ENCODE measurements around the gene FAM222B.
"Not testable (repeated sequence)": the region's sequence is repeated elsewhere in the genome, so short reads cannot be mapped to it uniquely, and the experiment has no call there.

FAM222B gene, protein sequence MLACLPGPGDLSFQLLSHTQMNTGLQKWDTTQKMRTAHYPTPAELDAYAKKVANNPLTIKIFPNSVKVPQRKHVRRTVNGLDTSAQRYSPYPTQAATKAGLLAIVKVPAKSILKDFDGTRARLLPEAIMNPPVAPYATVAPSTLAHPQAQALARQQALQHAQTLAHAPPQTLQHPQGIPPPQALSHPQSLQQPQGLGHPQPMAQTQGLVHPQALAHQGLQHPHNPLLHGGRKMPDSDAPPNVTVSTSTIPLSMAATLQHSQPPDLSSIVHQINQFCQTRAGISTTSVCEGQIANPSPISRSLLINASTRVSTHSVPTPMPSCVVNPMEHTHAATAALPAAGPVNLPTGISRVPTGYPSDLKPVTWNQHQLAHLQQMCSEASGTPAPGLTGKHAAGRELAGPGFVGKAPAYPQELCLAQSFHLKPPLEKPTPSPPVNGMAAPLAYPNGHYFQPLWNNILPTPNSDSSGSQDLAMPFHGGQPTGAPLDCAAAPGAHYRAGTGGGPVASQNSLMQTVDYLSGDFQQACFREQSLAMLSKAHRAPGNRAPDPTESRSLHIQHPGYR

GRCh38 chr17:28842282-28843012 lies at the start of gene FAM222B:
Gene FAM222B (minus strand): TSS chr17:28842790. CDS start chr17:28766667, 76,123 bp downstream.
- DNase-seq, result peak; percentile 95

GRCh38 chr17:28892024-28892423 lies 49.4 kb upstream of the FAM222B start:
- DNase-seq, result no peak

DNA sequence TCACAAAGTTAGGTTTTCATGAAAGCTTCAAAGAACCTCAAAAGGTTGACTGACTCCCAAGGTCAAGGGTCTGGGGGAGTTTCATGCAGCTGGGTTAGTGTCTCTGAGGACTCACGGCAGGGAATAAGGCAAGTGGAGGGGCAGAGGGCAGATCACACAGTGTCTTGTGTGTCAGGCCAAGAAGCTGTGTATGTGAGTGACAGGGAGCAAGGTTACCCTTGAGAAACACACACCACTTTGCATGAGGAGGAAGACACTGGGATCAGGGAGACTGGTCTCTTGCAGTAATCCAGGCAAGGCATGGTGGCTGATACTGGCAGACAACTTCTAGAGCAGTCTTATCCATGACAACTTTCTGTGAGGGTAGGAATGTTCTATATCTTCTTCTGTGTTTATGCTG lies 48.6 kb upstream of the FAM222B start:
- DNase-seq, result no peak

DNA sequence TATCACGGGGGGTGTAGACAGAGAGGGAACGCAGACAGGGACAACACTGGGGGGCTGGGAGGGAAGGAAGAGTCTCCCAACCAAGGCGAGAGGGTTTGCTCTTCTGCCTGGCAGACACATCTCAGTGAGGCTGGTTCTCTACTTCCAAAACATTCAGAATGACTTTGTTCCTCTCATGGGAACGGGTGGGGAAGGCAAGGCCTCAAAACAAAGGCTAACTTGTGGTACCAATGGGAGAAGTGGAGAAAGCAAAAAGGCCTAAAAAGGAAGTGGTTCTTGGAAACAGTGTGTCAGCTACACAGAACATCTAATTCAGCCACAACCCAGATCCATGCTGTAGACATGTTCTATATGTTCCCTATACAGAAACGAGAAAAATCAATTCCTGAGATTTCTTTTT lies 47.4 kb upstream of the FAM222B start:
- DNase-seq, result peak; percentile 44

- no peak for DNase-seq
Measured at GRCh38 chr17:28888832-28889231, 46.2 kb upstream of the FAM222B start.

- no peak for DNase-seq
Measured at GRCh38 chr17:28887871-28888471, 45.4 kb upstream of the FAM222B start.

GRCh38 chr17:28885951-28886350 lies 43.4 kb upstream of the FAM222B start:
- no peak for DNase-seq

DNA sequence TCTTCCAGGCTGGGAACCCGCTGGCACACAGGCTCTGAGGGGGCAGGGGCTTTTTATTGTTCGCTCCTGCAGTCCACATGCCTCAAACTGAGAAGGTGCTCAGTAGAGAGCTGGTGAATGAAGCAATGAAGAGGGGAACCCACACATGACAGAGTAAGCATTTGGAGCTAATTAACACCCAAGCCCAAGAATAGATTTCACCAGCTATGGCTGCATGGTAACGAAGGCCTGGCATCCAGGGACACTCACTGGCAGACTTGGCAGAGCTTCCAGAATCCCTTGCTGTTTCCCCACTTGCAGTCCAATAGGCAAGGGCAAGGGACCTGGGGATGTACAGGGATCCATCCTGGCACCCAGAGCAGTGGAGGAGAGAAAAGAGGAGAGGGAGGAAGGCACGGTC lies 42.8 kb upstream of the FAM222B start:
- no peak for DNase-seq

DNA sequence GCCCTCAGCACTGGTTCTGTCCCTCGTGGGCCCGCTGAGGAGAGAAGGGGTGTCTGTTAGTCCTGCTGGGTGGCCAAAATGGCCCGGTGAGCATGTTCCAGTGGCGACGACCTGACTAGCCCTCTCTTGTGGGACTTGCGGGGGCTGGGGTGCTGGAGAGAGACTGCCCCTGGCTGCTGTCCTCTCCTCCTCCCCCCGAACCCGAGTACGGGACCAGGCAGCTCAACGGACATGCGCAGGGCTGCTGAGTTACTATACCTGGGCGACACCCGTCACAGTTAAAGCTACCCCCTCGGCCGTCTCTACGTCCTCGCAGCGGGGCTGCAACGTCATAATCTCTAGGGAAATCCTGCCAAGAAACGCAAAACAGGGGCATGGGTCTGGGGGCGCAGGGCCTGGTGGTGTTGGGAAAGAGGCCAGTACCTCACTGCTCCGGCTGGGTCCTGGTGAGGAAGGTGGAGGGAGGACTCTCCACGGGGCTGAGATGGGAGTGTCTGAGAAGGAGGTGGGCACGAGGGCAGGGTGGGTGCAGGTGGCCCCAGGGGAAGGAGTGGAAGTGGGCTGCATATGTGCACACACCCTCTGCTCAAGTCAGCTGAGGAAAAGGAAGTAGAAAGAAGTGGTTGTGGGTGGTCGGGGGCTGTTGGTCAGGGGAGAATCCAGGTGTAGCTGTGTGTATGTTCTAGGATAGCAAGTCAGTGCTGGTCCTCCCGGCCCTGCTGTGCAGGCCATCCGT lies 41.5 kb upstream of the FAM222B start:
- no peak for DNase-seq

DNA sequence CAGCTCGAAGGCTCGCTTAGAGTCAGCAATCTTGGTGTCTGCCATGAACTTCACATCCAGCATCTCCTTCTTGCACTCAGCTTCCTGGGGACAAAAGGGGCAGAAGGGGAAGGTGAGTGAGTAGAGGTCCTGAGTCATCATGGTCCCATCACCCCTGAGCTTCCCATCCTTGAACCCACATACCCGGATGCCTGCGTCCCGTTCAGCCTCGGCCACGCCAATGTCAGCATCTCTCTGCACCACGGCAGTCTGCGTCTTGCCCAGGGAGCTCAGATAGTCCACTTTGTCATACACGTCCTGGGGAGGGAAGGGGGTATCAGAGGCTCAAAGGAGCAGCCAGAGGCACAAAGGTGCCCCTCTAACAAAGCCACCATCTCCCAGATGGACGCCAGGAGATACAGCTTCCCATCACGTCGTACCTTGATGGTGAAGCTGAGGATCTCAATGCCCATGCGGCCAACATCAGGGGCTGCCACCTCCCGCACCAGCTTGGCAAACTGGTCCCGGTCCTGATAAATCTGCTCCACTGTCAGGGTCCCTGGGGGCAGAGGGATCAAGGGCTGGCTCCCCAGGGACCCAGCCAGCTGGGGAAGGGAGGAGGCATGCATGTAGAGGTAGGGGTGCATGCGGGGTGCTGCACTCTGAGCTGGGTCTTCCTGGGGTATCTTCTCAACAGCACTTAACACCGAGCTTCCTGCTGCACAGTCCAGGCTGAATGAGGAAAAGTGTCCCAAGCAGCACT lies 39.7 kb upstream of the FAM222B start:
- no peak for DNase-seq

DNA sequence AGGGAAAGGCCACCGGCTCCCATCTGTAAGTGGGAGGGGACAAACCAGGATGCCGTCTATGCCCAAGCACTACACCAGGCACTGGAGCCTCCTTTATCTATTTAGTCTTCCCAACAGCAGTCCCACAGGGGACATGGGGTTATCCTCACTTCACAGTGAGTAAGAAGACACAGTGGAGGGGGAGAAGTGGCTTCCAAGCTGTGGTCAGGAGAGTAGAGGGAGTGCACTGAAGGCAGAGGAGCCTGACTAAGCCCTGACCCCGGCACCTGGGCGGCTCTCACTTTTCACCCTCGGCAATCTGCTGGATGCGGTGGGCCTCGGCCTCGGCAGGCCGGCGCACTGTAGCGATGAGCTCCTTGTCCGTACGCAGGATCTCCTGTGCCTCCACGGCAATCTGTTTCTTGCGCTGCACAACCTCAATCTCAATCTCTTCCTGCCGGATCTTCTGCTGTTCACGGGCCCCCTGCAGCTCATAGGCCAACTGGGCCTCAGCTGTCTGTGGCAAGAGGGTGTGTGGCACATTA lies 39.0 kb upstream of the FAM222B start:
- no peak for DNase-seq

DNA sequence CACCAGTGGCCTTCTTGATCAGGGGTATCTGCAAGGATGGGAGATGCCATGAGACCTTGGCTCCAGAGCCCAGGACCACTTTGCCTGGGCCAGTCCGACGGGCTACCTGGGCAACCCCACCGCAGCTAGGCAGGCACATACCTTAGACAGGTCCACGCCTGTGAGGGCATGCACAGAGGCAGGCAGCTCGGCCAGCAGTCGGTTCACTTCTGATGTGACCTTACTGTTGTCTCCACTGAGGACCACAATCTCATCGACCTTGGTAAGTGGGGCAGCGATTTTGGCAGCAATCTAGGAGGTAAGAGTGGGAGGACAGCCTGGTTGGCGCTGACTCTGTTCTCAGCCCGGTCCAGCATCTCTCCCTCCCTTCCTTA lies 38.0 kb upstream of the FAM222B start:
- DNase-seq, result no peak

DNA sequence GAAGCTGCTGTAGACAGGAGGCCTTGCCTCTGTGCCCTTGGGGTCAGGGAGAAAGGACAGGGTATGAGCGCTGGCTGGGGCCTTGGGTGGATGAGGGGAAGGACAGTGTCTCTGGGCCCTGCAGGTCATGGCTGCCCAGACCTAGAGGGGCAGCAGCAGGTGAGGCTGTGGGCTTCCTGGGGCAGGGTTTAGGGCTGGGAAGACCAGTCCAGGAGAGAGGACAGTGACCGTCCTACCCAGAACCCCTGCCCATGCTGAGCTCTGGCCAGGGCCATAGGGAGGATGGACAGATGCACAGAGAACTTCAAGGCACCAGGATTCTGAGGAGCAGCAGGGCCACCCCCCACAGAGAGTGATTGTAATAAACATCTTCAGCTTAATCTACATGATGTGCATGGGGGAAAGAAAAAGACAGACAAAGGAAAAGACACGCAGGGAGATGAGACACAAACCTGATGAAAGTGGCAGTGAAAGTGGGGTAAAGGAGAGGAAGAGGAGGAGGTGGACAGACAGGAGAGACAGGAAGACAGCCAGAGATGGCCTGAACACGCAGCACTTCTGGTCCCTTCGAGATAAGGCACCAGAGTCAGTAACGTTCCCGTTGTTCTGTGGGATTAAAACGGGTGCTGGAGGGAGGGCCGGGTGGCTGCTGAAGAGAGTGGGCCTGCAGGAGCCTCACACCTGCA lies 37.4 kb upstream of the FAM222B start:
- DNase-seq, result no peak

- DNase-seq, result no peak
Measured at GRCh38 chr17:28878981-28879380, 36.4 kb upstream of the FAM222B start.

- DNase-seq, result no peak
Measured at GRCh38 chr17:28878158-28878910, 35.7 kb upstream of the FAM222B start.

GRCh38 chr17:28877150-28877711 lies 34.6 kb upstream of the FAM222B start:
- not testable (repeated sequence) for DNase-seq

DNA sequence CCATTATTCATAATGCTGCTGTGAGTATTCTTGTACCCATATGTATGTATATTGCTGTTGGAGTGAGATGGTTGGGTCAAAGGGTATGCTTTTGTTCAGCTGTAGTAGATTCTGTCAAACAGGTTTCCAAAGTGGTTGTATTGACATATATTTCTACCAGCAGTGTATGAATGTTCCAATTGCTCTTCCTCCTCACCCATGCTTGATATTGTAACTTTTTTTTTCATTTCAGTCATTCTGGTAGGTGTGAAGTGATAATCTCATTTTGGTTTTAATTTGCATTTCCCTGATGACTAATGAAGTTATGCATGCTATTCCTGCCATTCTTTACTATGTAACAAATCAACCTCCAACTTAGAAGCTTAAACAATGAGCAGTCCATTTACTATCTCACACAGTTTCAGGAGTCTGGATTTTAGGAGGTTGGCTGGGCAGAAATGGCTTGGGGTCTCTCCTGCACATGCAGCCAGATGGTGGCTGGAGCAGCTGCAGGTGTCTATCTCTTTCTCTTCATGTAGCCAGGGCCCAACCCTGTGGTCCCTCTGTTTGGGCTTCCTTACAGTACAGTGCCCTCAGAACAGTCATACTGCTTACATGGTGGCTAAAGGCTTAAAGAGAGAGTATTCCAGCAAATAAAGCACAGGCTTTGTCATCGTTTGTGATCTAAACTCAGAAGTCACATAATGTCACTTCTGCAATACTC lies 33.4 kb upstream of the FAM222B start:
- DNase-seq, result no peak

DNA sequence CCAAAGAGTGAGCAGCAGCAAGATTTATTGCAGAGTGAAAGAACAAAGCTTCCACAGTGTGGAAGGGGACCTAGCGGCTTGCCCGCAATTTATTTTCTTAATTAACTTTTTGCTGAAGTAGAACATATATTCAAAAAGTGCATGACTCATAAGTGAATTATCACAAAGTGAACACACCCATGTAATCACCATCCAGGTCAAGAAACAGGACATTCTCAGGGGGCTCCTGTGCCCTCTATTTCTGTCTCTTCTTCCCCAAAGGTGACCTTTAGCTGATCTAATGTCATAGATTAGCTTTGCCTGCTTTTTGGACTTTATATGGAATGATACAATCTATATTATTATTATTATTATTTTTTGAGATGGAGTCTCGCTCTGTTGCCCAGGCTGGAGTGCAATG lies 32.2 kb upstream of the FAM222B start:
- DNase-seq, result no peak

- DNase-seq, result no peak
Measured at GRCh38 chr17:28873839-28874238, 31.2 kb upstream of the FAM222B start.
